Prostate gland (tissue), 1 donor: ENCODE data around the gene CNDP2.

Experiments used
- POLR2A ChIP-seq: fragments of 450-650 bp; IDR thresholded peaks from one replicate; pipeline ENCODE4 v1.6.1; 2016; ENCODE audit warnings: antibody characterized with exemption, mild to moderate bottlenecking
- POLR2AphosphoS5 ChIP-seq: sonication (generic); formaldehyde crosslinking; IDR thresholded peaks from one replicate; pipeline ENCODE4 v1.6.1; 2017; ENCODE audit warnings: antibody characterized with exemption

DNA sequence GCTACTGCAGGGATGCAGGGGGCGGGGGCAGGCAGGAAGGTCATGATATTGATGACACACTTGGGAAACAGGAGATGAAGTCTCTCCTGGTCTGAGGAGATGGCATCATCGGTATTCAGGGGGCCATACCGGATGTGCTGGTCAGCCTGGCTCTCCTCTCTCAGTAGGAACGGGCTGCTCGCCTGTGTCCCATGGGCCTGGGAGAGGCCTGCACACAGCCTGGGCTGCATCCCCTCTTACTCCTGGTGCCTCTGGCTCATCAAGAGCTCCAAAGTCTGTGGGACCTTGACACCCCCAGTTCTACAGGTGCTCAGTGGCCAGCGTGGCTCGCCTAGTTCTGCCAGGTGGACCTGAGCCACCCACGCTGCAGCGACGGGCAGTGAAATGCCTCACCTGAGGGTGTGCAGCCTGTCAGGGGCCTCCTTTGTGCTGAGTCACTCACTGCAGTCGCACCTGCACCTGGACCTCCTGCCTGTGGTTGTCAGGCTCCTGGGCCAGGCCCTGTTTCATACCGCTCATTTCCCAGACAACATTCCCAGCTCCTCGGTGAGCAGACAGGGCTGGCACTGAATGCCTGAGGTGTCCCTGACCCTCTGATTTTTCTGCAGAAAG lies 19.6 kb downstream of the CNDP2 start:
- TF ChIP-seq POLR2AphosphoS5 (no peak), POLR2A (no peak)
